ENCODE data around the gene SORCS2.

SORCS2 gene

DNA sequence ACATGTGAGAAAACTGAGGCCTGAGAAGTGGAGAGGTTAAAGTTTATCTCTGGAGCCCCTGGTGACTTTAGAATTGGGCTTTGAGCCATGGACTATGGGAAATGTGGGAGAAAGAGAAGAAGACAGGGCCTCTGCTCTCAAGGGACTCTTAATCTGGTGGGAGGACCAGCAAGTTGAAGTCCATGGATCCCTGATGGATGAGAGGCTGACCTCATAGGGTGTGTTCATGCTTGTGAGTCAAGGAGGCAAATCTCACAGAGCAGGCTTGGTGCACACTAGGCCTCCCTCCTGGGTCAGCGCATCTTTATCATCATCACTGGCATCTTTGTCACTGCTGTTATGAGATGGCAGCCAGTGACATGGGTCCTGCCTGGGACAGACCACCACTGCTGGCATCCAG lies 535.4 kb downstream of the SORCS2 start:
- no peak for DNase-seq (ENCODE audit: low read depth in 2 of 2)

DNA sequence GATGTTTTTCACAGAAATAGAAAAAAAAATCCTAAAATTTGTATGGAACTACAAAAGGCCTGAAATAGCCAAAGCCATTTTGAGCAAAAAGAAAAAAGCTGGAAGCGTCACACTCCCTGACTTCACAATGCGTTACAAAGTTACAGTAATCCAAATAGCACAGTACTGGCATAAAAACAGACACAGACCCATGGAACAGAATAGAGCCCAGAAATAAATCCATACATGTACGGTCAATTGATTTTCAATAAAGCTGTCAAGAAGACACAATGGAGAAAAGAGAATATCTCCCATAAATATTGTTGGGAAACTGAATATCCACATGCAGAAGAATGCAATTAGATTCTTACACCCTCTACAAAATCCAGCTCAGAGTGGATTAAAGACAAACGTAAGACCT lies 539.1 kb downstream of the SORCS2 start:
- no peak for DNase-seq (ENCODE audit: low read depth in 2 of 2)

DNA sequence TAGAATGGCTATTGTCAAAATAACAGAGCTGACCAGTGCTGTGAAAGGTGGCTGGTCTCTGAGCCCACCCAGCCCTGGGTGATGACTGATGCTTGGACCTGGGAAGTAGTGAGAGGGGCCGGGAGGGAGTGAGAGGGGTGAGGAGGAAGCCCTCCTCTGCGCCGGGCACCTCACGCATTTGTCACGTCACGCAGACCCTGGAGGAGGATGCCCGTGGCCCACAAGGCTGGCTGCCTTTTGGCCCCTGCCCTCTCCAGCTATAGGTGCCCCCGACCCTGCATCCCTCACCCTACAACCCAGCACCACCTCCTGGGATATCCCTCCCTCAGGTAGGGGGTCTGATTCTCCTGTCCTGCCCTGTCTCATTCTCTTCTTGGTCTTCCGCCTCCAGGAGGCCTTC lies 539.9 kb downstream of the SORCS2 start:
- DNase-seq (ENCODE audit: low read depth in 2 of 2) = no peak

DNA sequence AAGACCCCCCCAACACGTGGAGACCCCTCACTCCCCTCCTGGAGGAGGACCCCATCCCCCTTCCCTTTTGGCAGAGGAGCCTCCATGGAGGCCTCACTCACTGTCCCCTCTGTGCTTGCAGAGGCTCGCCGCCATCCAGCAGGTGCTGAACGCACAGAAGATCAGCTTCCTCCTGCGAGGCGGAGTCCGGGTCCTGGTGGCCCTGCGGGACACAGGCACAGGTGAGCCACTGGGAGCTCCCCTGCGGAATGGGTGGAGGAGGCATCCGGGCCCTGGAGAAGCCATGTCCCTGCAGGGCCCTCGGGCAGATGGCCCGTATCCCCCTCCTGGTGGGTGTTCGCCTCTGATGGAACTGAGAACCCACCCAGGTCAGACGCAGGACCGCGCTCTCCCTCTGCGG lies 540.9 kb downstream of the SORCS2 start:
- DNase-seq (ENCODE audit: low read depth in 2 of 2) = no peak

DNA sequence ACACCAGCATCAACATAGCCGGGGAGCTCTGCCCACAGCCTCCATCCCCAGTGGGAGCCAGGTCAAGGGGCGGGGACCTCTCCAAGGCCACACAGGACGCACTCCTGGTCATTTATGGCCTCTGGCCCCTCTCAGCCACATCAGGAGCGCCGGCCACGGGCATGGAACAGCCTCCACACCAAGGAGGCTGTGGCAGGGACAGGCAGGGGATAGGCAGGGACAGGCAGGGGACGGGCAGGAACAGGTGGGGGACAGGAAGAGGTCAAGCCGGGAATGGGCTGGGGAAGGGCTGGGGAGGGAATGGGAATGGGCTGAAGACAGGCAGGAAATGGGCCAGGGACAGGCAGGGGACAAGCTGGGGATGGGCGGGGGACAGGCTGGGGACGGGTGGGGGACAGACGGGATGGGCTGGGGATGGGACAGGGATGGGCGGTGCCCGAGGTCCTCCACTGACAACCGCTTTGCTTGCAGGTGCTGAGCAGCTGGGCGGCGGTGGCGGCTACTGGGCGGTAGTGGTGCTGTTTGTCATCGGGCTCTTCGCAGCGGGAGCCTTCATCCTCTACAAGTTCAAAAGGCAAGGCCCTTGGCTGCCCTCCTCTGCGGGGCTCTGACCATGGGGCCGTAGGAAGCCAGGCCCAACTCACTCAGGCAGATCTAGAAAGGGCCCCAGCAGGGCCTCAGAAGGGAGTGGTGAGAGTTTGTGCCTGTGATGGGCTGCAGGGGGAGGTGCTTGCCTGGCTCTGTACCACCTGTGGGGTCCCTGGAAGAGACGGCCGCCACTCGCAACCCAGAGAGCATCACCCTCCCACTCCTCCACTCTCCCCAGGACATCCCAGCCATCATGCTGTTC lies 541.7 kb downstream of the SORCS2 start:
- no peak for DNase-seq (ENCODE audit: low read depth in 2 of 2)

DNA sequence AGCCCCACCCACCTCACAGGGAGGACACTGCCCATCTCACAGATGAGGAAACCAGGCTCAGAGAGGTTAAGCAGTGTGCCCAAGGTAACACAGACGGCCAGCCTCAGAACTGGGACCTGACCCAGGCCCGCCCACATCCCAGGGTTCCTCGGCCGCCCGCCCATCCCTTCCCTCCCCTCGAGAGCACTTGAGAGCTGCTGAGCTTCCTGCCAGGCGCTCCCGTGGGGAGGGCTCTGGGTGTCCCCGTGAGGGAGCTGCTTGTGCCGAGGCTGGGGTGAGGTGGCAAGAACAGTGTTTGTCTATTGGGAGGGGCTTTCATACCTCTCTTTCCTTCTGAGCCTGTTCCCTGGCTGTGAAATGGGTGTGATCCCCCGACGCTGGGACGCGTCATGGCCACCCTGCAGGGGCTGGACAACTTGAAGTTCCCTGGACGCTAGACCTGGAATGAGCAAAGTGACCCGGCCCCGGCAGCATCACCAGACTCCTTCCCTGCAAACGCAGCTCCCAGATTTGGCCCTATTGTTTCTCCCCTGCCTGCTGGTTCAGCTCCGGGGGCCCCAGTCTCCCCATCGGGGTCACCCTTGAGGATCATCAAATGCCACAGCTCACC lies 542.4 kb downstream of the SORCS2 start:
- DNase-seq (ENCODE audit: low read depth in 2 of 2) = no peak

DNA sequence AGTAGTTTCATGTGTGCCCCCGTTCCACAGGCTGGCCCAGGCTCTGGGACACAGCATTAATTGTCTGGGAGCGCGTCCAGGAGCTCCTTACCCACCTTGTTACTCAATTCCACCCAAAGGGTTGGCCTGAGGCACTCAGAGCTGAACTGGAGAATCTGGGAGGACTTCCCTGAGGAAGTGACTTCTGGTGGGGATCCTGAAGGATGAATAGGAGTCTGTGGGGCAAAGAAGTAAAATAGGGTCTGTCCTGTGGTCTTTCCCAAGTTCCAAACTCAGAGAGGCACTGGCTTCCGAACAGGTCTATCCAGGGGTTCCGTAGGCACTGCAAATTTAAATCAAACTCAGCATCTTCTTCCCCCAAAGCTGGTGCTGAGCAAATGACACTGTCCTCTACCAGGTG lies 543.1 kb downstream of the SORCS2 start:
- DNase-seq (ENCODE audit: low read depth in 2 of 2) = no peak

DNA sequence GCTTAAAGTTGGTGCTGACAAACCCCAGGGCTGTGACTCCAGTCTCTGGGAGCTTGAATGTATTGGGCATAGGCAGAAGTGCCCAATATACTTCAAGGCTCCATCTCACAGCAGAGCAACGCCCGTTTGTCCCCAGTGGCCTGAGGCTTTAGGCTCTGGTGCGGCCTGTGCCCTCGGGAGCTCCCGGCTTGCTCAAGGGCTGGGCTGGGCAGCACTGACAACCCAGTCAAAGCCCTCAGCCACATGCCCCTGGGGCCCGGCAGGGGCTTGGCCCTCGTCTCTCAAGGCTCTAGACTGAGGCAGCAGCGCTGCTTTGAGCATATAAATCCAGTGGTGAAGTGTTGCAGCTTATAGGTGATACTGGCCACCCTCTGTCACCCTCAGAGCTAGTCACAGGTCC lies 543.6 kb downstream of the SORCS2 start:
- DNase-seq (ENCODE audit: low read depth in 2 of 2) = no peak

DNA sequence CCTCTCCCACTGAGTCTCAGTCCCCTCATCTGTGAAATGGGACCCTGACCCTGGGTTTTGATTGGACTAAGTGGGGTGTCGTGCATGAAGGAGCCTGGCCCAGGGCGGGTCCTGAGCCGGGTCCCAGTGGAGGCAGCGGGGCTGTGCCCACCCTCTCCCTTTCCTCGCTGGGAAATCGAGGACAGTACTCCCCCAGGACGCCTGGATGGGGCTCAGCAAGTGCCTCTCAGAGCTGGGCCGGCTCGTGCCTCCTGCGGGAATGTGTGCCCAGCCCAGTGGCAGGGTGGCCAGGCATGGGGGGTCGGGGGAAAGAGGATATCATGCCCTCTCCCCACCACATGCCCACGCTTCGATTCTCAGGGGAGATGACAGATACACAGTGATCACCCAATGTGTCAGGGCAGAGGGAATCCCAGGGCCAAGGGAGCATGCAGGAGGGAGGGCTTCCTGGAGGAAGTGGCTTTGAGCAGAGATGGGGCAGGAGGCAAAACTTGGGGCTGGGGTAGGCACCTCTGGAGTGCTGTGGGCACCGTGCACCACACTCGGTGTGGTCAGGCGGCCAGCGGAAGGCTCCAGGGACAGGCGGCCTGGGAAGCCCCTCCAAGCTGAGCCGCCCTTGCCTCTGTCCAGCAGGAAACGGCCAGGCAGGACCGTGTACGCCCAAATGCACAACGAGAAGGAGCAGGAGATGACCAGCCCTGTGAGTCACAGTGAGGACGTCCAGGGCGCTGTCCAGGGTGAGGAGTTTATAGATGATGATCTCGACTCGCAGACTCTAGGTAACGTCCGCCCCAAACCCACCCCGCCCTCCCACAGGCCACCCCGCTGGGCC lies 544.3 kb downstream of the SORCS2 start:
- DNase-seq (ENCODE audit: low read depth in 2 of 2) = no peak

DNA sequence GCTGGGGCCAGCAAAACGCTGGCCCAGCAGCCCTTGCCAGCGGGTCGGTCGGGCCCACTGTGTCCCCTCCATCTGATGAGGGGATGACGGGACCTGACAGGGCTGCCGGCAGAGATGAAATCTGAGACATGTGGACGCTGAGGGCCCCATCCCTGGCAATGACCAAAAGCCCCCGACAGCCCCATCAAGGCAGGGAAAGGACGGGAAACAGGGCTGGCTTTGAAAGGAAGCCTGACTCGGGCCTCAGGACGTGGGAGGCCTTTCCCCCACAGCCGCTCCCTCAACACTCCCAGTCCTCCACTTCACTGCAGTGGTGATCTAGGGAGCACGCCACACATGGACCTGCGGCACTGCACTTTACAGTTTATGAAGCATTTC lies 544.9 kb downstream of the SORCS2 start:
- DNase-seq (ENCODE audit: low read depth in 2 of 2) = no peak

DNA sequence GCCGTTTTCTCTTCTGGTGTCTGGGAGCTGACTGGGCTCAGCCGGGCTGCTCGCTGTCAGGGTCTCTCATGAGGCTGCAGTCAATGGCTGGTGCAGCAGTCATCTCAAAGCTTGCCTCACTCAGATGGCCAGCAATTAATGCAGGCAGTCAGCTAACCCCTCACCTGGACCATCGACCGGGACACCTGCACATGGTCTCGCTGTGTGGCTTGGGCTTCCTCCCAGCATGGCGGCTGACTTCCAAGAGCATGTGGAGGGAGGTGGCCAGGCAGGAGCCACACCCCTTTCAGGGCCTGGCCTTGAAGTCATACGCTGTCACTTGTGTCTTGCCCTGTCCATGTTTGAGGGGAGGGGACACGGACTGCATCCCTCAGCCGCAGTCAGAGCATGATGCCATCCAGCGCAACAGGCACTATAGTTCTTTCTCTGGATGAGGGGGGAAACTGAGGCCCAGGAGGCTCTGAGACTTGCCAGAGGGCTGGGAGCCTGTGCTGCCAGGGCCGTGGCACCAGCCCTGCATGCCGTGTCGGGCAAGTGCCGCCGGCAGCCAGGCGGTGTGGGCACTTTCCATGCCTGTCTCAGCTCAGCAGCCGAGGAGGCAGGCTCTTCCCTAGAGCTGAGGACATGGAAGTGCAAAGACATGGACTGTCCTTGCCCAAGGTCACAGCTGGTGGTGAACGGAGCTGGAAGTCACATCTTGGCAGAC lies 545.6 kb downstream of the SORCS2 start:
- DNase-seq (ENCODE audit: low read depth in 2 of 2) = no peak

DNA sequence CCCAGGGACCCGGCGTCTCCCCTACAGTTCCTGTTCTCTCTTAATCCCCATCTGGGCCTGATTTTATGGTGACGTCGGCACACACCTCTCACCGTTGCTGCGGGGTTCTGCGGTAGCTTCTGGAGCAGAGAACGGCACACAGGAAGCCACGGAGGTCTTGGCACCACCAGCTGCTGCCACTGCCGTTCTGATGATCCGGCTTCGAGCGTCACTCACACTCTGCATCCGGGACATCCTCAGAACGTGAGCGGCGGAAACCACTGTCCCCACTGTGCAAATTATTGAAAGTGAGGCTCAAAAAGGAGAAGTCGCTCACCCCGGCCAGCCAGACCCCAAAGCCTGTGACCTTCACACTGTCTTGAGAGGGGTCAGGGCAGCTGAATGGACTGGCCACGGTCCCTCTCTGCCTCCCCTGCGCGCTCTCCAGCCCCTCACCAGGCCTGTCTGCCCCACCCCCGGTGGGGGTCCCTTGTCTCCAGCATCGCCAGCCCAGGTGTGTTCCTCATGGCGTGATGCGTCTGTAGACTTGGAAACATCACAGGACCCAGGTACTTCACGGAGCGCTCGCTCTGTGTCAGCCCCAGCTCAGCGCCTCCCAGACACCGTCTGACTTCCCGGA lies 546.2 kb downstream of the SORCS2 start:
- no peak for DNase-seq (ENCODE audit: low read depth in 2 of 2)

DNA sequence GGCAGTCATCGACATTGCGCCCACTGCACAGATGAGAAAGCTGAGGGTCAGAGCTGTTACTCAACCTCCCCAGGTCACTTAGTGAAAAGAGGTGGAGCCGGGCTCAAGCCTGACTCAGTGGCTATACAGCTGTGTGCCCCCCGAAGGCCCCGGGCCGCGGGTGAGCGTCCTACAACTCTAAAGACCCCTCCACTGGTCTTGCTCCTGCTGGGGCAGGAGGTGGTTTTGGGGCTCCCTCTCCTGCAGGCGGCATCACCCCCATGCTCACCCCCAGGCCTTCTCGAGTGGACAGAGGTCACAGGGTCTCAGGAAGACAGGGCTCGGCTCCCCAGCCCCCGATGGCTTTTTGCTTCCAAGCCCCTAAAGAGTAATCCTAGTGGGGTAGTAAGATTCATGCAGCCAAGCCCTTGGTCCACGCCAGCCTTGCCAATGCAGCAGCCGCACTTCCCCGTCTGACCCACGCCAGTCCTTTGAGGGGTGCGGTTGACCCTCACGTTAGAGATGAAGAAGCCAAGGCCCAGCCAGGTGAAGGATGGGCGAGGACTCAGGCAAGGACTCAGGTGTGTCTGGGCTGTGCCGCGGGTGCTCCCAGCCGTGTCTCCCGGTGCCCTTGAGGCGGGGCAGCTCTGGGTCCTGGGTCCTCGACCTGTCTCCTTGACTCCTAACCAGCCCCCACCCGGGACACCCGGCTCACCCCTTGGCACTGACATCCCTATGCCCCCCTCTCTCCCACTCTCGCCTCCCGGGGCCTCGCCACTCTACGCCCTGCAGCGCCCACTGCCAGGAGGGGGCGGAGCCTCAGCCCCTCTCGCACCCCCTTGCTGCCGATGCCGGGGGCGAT lies 547.0 kb downstream of the SORCS2 start:
- DNase-seq (ENCODE audit: low read depth in 2 of 2) = no peak

DNA sequence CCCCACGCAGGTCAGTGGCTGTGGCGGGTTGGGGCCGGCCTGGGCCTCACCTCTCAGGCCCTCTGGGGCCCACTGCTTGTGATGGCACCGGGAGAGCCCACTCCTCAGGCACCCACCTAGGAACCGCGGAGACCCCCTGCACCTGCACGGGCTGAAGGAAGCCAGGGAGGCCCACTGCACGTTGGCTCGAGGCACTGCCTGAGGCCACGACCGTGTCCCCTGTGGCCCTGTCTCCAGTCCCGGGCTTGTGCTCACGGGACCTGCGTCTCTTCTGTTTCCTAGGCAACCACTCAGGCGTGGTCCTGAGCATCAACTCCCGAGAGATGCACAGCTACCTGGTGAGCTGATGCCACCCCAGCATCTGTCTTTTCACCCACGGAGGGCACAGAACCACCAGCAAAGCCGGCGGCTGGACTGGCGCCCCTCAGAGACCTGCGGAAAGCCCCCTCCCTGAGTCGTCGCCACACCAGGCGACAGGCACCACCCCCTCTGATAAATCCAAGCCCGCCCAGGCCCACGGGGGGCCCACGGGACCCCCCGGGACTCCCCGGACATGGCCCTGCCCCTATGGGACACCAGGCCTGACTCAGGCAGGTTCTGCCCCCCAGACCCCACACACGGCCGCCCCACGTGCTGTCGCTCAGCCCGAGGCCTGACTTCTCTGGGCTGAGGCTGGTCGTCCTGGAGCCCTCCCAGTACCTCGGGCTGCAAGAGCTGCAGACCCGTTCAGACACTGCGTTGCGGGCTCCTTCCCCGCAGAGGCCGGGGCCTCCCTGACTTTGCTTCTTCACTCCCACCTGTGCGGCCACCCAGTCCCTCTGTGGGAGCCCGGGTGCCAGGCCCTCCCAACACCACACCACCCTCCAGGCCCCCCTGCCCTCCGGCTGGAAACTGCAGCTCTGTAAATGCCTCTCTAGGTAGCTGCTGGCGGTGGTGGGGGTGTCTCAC lies 547.9 kb downstream of the SORCS2 start:
- DNase-seq (ENCODE audit: low read depth in 2 of 2) = no peak

DNA sequence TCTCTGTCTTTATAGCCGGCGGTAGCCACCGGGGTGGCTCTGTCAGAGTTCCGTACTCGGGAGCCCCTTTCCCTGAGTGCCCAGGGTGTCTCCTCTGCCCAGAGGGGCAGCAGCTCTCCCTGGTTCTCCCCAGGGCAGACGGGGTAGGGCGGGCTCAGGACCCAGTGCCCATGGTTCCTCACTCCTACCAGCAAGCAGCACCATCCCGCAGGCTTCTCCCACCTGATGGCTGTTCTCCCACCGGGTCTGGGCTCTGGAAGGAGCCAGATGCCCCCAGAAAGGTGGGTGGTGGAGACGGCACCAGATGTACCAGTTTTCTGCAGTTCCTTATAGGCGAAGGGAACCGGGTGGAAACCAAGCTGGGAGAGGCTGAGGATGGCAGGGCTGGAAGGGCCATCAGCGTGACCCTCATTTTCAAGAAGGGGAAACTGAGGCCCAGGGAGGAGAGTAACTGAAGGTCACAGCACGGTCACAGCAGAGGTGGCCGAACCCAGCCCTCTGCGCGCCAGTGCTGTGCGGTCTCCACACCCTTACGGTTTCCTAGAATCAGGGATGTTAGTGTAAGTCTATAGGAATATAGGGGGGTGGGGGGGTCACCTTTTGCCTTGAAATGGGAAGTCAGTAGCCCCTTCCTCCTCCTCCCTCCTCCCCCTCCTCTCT lies 548.7 kb downstream of the SORCS2 start:
- no peak for DNase-seq (ENCODE audit: low read depth in 2 of 2)

DNA sequence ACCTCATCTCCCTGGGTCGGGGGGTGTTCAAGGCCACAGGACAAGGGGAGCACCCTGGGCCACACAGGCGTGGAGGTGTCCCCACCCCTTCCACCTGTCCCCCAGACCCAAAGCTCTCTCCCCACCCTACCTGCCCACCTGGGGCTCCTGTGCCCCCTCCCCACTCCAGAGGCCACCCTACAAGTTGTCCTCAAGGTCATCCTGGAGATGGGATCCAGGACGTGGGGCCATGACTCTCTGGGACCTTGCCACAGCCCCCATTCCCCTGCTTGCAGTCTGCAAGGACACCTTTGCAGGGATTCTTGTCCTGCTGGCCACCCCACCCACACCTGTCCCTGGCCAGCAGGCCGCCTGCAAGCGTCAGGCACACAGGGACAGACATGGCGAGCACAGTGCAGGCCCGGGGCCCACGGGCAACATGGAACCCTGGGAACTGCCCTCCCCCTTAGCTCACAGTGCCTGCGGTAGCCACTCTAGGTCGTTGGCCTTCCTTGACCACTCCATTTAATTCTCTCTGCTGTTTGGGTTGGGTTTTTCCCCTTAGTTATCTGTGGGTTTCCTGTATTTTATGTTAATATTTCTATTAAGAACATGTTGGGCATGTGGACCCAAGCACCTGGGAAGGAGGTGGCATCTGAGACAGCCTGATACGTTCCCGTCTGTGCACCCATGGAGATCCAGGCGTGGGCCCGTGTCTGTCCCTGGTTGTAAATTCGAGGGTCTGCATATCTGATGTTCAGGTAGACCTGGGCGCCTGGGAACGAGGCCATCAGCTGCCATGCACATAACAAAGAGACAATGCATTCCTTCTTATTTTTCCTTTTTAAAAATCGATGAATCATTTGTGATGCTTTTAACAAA lies 549.8 kb downstream of the SORCS2 start:
- no peak for DNase-seq (ENCODE audit: low read depth in 2 of 2)

DNA sequence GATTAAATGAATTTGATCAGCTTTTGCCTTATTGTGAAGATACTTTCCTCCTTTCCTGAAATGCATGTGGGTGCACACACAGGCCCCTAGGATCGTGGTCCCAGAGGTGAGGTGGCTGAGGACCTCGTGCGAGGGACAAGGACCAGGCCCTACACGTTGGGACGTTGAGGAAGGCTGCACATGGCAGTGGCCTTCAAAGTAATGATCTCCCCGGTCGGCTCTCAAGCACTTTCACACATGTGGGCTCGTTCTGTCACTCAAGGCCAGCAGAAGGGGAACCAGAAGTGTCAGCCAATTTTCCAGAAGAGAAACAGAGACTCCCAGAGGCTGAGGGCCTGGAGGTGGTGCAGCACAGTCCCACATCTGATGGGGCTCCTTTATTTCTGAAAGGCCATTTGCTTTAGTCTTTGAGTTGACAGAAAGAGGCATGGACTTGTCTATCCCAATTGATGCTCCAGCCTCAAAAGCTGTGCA lies 550.5 kb downstream of the SORCS2 start:
- DNase-seq (ENCODE audit: low read depth in 2 of 2) = no peak
